22Rv1 (cell line): Measurements from ENCODE around the gene ZDHHC8.

Experiments
- H3K27ac ChIP-seq: fragments of 450-650 bp; 2 replicates; pipeline ENCODE4 v1.5.1; 2017
- ZFX ChIP-seq: fragments of 450-650 bp; IDR thresholded peaks from 2 replicates; pipeline ENCODE4 v1.6.1; 2017; ENCODE audit warnings: antibody characterized with exemption, borderline replicate concordance
- TF ChIP-seq, protein P1 (sequence below): fragments of 450-650 bp; IDR thresholded peaks from 2 replicates; pipeline ENCODE4 v1.5.1; 2017; ENCODE audit warnings: mild to moderate bottlenecking

Gene ZDHHC8

DNA sequence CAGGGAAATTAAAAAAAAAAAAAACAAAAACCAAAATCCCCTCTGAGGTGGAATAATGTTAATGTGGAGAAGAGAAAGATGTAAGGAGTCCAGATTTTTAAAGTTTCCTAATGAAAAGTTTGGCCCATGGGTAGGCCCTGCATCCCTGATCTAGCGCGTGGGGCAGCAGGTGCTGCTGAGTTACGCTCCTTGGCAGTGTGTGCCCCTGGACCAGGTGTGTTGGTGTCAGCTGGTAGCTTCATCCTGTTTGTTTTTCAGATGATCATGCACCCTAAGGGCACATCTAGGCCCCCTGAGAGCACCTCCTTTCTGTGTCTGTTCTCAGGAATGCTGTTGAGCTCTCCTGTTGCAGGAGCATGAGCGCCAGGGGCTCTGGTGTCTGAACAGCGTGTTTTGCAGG, 44.8 kb upstream of the ZDHHC8 start:
- no peak overlapping the region for H3K27ac ChIP-seq
- TF ChIP-seq ZFX, result no peak
- TF ChIP-seq, protein P1, sequence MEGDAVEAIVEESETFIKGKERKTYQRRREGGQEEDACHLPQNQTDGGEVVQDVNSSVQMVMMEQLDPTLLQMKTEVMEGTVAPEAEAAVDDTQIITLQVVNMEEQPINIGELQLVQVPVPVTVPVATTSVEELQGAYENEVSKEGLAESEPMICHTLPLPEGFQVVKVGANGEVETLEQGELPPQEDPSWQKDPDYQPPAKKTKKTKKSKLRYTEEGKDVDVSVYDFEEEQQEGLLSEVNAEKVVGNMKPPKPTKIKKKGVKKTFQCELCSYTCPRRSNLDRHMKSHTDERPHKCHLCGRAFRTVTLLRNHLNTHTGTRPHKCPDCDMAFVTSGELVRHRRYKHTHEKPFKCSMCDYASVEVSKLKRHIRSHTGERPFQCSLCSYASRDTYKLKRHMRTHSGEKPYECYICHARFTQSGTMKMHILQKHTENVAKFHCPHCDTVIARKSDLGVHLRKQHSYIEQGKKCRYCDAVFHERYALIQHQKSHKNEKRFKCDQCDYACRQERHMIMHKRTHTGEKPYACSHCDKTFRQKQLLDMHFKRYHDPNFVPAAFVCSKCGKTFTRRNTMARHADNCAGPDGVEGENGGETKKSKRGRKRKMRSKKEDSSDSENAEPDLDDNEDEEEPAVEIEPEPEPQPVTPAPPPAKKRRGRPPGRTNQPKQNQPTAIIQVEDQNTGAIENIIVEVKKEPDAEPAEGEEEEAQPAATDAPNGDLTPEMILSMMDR, result no peak

DNA sequence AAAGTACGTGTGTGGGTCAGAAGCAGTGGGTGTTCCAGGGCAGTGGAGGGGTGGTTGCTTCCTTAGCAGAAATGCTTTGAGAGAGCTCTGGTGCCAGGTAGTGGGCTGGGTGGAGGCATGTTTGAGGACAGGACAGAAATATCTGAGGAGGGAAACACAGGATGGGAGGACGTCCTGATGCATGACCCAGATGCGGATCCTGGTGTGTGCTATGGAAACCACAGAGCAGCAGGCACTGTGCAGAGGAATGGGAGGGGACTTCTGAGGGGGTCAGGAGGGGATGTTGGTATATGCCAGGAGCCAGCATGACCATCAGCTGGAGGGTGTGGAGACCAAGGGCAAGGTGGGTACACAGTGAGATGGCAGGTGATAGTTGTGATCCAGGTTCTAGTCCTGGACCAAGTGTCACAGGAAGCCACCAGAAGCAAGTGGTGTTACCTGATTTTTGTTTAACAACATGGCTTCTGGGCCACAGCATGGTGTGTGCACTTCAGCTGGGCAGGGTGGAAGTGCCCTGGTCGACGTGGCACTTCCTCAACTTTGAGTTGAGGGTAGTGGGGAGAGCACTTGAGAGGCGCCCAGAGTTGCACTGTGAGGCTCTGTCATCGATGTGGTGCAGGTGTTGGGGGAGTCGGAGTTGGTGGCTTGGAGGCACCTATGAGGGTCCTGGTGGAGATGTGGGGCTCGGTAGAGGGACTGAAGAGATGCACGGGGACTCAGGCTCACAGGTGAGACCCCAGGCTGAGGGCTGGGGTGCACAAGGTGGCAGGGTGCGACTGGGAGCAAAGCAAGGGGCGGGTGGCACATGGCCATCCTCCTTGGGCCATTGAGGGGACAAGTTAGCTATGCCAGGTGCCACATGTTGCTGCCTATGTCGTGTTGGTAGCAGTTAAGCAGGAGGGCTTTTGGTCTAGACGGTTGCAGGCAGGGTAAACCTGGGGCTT, 44.0 kb upstream of the ZDHHC8 start:
- H3K27ac ChIP-seq, result no peak overlapping the region
- TF ChIP-seq, protein P1, result no peak
- no peak for TF ChIP-seq ZFX

DNA sequence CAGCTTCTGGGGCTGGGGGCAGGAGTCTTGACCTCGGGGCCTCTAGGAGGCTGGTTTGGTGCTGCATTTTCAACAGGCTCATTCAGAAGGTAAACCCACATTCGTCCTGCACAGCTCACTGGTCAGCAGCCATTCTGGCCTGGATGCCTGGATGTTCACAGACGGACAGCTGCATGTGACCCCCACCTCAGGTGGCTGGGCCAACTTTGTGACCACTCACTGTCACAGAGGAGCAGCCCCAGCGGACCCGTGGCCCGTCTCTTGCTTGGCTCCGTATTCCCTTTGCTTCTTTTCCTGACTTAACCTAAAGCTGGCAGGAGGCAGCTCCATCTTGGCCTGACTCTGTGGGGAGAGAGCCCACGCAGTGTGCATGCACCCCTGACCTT, 43.3 kb upstream of the ZDHHC8 start:
- no peak overlapping the region for H3K27ac ChIP-seq
- TF ChIP-seq, protein P1, result no peak
- TF ChIP-seq ZFX, result no peak

DNA sequence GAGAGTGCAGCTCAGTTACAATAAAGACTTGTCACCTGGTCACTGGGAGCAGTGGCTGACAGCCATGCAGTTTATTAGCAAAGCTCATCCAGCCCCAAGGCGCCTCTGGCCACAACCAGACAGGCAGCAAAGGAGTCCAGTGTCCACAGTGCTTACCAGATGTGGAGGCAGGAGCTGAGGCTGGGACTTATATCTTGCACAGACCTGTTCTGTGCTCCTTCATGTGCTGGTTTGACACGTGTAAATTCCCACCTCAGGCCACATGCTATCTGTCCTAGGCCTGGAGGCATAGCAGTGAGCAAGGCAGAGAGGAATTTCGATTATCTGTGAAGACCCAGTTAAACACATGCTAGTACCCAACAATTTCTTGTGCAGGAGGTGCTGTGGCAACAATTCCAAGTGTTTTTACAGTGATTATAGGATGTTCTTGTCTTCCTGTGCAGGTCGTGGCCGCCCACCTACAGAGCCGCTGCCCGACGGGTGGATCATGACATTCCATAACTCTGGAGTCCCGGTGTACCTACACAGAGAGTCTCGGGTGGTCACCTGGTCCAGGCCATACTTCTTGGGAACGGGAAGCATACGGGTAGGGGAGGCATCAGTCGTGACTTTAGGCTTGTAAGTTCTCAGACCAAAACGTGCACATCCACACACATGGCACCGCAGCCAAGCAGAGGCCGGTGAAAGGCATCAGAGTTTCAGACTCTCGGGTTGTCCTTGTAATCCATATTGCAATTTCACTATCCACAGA, 42.2 kb upstream of the ZDHHC8 start:
- no peak for TF ChIP-seq ZFX
- TF ChIP-seq, protein P1, result no peak
- H3K27ac ChIP-seq, result no peak overlapping the region

DNA sequence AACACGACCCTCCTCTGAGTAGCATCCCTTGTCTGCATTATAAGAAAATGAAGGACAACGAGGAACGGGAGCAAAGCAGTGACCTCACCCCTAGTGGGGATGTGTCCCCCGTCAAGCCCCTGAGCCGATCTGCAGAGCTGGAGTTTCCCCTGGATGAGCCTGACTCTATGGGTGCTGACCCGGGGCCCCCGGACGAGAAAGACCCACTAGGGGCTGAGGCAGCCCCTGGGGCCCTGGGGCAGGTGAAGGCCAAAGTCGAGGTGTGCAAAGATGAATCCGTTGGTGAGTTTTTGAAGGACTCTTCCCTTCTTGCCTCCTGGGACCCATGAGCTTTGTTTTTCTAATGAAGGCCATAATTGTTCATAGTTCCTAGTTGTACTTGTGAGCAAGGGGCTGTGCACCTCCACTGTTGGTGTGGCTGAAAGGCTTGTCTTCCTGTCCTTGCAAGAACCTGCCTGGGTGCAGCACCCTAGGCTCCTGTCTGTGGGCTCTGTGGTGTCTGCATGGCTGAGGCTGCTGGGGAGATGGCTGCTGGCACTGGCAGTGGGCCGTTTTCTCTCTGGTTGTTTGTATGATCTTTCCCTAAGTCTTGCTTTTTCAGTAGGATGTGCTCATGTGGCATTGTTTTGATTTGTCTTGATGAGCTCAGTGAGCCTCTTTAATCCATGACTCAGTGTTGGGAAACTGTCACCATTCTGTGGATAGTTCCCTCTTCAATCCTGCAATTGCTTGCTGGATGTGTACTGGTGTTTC, 41.5 kb upstream of the ZDHHC8 start:
- TF ChIP-seq ZFX, result no peak
- TF ChIP-seq, protein P1, result no peak
- no peak overlapping the region for H3K27ac ChIP-seq

DNA sequence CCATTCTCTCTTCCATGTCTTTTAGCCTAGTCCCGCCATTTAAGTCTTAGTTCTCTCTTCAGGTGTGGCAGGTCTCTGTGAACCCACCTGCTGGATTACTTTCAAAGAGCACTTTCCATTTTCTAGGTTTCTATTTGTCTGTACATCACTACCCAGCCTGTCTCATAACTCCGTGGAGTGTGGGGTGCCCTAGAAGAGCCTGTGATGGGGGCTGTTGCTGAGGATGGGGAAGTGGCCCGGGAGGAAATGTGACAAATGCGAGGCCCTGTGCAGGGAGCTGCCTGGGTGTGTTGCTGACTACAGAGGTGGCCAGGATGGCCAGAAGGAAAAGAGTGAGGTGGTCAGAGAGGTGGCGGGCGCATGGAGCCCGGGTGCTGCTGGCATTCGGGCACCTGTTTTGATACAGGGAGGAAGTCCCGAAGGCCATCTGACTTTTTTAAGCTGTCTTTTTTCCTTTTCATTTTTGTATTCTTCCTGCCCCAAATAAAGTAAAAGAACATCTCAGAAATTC, 40.8 kb upstream of the ZDHHC8 start:
- no peak overlapping the region for H3K27ac ChIP-seq
- TF ChIP-seq, protein P1, result no peak
- TF ChIP-seq ZFX, result no peak
